CD14-positive monocyte (primary cell): ENCODE results near the gene NDUFS4. TPM values are rescaled to one million over a fixed set of nuclear protein-coding genes. Genes with fewer than 3 reads are reported as not detected.

Experiments used
- DNase-seq, 3 donors: peaks; one replicate each; pipeline ENCODE4 v3.0.0-alpha.2; 2011 to 2022
- H2AFZ ChIP-seq: 2 replicates; pipeline ENCODE4 v1.6.0; 2012; ENCODE audit warnings: mild to moderate bottlenecking, low read depth, low read length, inconsistent platforms; ENCODE audit not compliant: insufficient read depth, poor library complexity, severe bottlenecking
- H3K27ac ChIP-seq, 2 donors: 1 replicate in 1 of 2; 2 replicates in 1 of 2; pipeline ENCODE4 v1.5.1; 2012 to 2013; ENCODE audit warnings: low read length in 2 of 2, control low read depth in 1 of 2, inconsistent platforms in 1 of 2, low read depth in 1 of 2, mild to moderate bottlenecking in 1 of 2
- H3K27me3 ChIP-seq, 2 donors: one replicate each; pipeline versions ENCODE4 v1.6.0 to v1.6.1; 2011 to 2013; ENCODE audit warnings: low read length in 2 of 2; ENCODE audit not compliant: control insufficient read depth in 2 of 2, insufficient read depth in 2 of 2
- H3K36me3 ChIP-seq, 2 donors: replicated peaks in 1 of 2; 1 replicate in 1 of 2; 2 replicates in 1 of 2; pipeline versions ENCODE4 v1.5.1 to v1.6.1; 2012 to 2013; ENCODE audit warnings: low read length in 2 of 2, control low read depth in 1 of 2, inconsistent platforms in 1 of 2, mild to moderate bottlenecking in 1 of 2; ENCODE audit not compliant: insufficient read depth in 2 of 2, control insufficient read depth in 1 of 2
- H3K4me1 ChIP-seq, 2 donors: 1 replicate in 1 of 2; 2 replicates in 1 of 2; pipeline versions ENCODE4 v1.5.1 to v1.6.1; 2012 to 2013; ENCODE audit warnings: low read length in 2 of 2, control low read depth in 1 of 2, inconsistent platforms in 1 of 2, mild to moderate bottlenecking in 1 of 2, moderate library complexity in 1 of 2; ENCODE audit not compliant: insufficient read depth in 2 of 2, control insufficient read depth in 1 of 2
- H3K4me2 ChIP-seq: replicated peaks from 2 replicates; pipeline ENCODE3; 2012; ENCODE audit warnings: low read length, moderate library complexity, mild to moderate bottlenecking; ENCODE audit not compliant: poor library complexity, severe bottlenecking; ENCODE audit errors: extremely low read depth
- H3K4me3 ChIP-seq, 3 experiments: fragments of 200-600 bp in 1 of 3; sonication (generic) in 1 of 3; replicated peaks in 1 of 3; 1 replicate in 2 of 3; 2 replicates in 1 of 3; pipeline ENCODE4 v1.5.1; 2011 to 2013; ENCODE audit warnings: low read length in 3 of 3, mild to moderate bottlenecking in 3 of 3, control low read depth in 2 of 3, low read depth in 2 of 3, inconsistent platforms in 1 of 3, moderate library complexity in 1 of 3
- H3K79me2 ChIP-seq: 2 replicates; pipeline ENCODE4 v1.6.0; 2012; ENCODE audit warnings: mild to moderate bottlenecking, control low read depth, inconsistent platforms, low read length, moderate library complexity; ENCODE audit not compliant: insufficient read depth
- H3K9ac ChIP-seq: 2 replicates; pipeline ENCODE4 v1.6.0; 2017; ENCODE audit warnings: low read length, mild to moderate bottlenecking; ENCODE audit not compliant: insufficient read depth, poor library complexity, severe bottlenecking
- H3K9me3 ChIP-seq, 2 donors: replicated peaks in 1 of 2; 1 replicate in 1 of 2; 2 replicates in 1 of 2; pipeline versions ENCODE4 v1.5.1 to v1.6.1; 2012 to 2013; ENCODE audit warnings: low read length in 2 of 2, control low read depth in 1 of 2; ENCODE audit not compliant: control insufficient read depth in 1 of 2, insufficient read depth in 1 of 2
- H4K20me1 ChIP-seq: 2 replicates; pipeline ENCODE4 v1.6.0; 2012; ENCODE audit warnings: mild to moderate bottlenecking, low read length, control low read depth, moderate library complexity; ENCODE audit not compliant: insufficient read depth
- H3K27ac Mint-ChIP-seq, 7 donors: one replicate each; pipeline ENCODE4 v1.8.0; 2020; ENCODE audit warnings: mild to moderate bottlenecking in 7 of 7, mixed read lengths in 7 of 7, moderate library complexity in 6 of 7, inconsistent platforms in 2 of 7
- H3K27me3 Mint-ChIP-seq, 3 donors: one replicate each; pipeline ENCODE4 v1.8.0; 2021 to 2022; ENCODE audit warnings: low read depth in 3 of 3, mild to moderate bottlenecking in 3 of 3, mixed read lengths in 3 of 3, moderate library complexity in 3 of 3, inconsistent platforms in 1 of 3
- H3K36me3 Mint-ChIP-seq, 2 donors: one replicate each; pipeline ENCODE4 v1.8.0; 2020; ENCODE audit warnings: mixed read lengths in 2 of 2, inconsistent platforms in 1 of 2, mild to moderate bottlenecking in 1 of 2
- H3K4me1 Mint-ChIP-seq: one replicate; pipeline ENCODE4 v1.8.0; 2020; ENCODE audit warnings: mild to moderate bottlenecking, mixed read lengths
- H3K4me3 Mint-ChIP-seq, 2 donors: one replicate each; pipeline ENCODE4 v1.8.0; 2020; ENCODE audit warnings: mild to moderate bottlenecking in 2 of 2, mixed read lengths in 2 of 2, moderate library complexity in 1 of 2
- H3K9me3 Mint-ChIP-seq, 7 donors: one replicate each; pipeline ENCODE4 v1.8.0; 2020 to 2022; ENCODE audit warnings: mixed read lengths in 7 of 7, mild to moderate bottlenecking in 6 of 7, moderate library complexity in 6 of 7, inconsistent platforms in 2 of 7
- WGBS: methylation state at CpG from one replicate; pipeline ENCODE4 v1.1.5; 2013; ENCODE audit warnings: missing lambda C conversion rate; ENCODE audit not compliant: insufficient coverage; 5-methylcytosine and 5-hydroxymethylcytosine counted together
- intact Hi-C, 2 donors: fragments of 100-400 bp; cut with micrococcal nuclease; formaldehyde crosslinking; loops; one replicate each; pipeline versions ENCODE4 v1.15.0 to v1.15.1; 2023
- polyA plus RNA-seq, 3 donors: library from polyadenylated mRNA; depleted of rRNA in 1 of 3; unstranded in 2 of 3; stranded (reverse) in 1 of 3; fragments of 300-500 nt in 2 of 3; fragments of >200 nt in 1 of 3; fragmentation: Illumina TruSeq in 2 of 3; gene quantifications; 1 replicate in 2 of 3; 2 replicates in 1 of 3; pipeline ENCODE4 v1.2.3, GENCODE V29; 2012 to 2021
- TF ChIP-seq, protein P1 (sequence below): fragments of 200-600 bp; IDR thresholded peaks from one replicate; pipeline ENCODE4 v1.8.0; 2022; ENCODE audit warnings: antibody characterized with exemption, mild to moderate bottlenecking

Gene NDUFS4
- polyA plus RNA-seq, 3 donors, result 42.5 to 118 (median 111) TPM

DNA sequence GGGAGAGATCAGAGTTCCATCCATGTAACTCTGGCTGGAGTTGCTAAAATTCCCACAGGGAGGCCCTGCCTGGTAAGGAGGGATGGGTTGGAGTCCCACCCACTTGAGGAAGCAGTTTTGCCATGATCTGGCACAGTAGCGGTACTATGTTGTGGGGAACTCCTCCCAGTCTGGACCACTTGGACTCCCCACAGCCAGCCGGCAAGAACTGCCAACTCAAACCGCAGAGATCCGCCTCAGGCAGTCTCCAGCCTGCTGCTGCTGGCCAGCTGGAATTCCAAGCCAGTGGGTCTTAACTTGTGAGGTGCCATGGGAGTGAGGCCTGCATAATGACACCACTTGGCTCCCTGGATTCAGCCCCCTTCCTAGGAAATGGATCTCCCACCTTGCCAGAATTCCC is 151.9 kb downstream of the NDUFS4 start:
- no peak overlapping the region for H3K4me3 Mint-ChIP-seq
- Histone ChIP-seq H3K9ac (no peak overlapping the region), H3K79me2 (no peaks in the 10 kb centered on the region), H3K4me2 (no peak overlapping the region), H3K9me3 (peaks cover 33% of the 10 kb centered on the region in 2 donors), H3K27me3 (no peaks in the 10 kb centered on the region), H4K20me1 (no peaks in the 10 kb centered on the region), H3K4me3 (no peak overlapping the region), H3K4me1 (no peaks in the 10 kb centered on the region), H3K27ac (no peak overlapping the region), H3K36me3 (no peaks in the 10 kb centered on the region), H2AFZ (no peak overlapping the region)
- WGBS, result 100% methylated on average over 3 of the region's 4 CpGs
- peaks cover 25 to 44% (median 35%) of the 10 kb centered on the region in 7 donors for H3K9me3 Mint-ChIP-seq
- no peaks in the 10 kb centered on the region for H3K4me1 Mint-ChIP-seq
- H3K36me3 Mint-ChIP-seq, result no peaks in the 10 kb centered on the region
- intact Hi-C loops, result no loop called here
- H3K27me3 Mint-ChIP-seq, result peaks cover 0 to 4% (median 0%) of the 10 kb centered on the region in 3 donors
- TF ChIP-seq, protein P1, sequence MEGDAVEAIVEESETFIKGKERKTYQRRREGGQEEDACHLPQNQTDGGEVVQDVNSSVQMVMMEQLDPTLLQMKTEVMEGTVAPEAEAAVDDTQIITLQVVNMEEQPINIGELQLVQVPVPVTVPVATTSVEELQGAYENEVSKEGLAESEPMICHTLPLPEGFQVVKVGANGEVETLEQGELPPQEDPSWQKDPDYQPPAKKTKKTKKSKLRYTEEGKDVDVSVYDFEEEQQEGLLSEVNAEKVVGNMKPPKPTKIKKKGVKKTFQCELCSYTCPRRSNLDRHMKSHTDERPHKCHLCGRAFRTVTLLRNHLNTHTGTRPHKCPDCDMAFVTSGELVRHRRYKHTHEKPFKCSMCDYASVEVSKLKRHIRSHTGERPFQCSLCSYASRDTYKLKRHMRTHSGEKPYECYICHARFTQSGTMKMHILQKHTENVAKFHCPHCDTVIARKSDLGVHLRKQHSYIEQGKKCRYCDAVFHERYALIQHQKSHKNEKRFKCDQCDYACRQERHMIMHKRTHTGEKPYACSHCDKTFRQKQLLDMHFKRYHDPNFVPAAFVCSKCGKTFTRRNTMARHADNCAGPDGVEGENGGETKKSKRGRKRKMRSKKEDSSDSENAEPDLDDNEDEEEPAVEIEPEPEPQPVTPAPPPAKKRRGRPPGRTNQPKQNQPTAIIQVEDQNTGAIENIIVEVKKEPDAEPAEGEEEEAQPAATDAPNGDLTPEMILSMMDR, result no peak
- no peak overlapping the region for H3K27ac Mint-ChIP-seq
- no peak for DNase-seq

DNA sequence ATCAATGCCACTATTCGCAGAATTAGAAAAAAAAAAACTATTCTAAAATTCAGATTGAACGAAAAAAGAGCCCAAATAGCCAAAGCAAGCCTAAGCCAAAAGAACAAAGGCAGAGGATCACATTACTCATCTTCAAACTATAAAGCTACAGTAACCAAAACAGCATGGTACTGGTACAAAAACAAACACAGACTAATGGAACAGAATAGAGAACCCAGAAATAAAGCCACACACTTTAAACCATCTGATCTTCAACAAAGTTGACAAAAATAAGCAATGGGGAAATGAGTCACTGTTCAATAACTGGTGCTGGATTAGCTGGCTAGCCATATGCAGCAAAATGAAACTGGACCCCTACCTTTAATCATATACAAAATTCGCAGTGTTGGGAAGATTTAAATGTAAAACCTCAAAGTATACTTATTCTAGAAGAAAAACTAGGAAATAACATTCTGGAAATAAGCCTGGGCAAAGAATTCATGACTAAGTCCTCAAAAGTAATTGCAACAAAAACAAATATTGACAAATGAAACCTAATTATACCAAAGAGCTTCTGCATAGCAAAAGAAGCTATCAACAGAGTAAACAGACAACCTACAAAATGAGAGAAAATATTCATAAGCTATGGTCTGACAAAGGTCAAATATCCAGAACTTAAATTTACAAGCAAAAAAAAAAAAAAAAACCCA is 153.7 kb downstream of the NDUFS4 start:
- Histone ChIP-seq H3K4me3 (no peak overlapping the region), H4K20me1 (no peaks in the 10 kb centered on the region), H3K4me2 (no peak overlapping the region), H3K9ac (no peak overlapping the region), H3K4me1 (no peaks in the 10 kb centered on the region), H3K27ac (no peak overlapping the region), H3K36me3 (no peaks in the 10 kb centered on the region), H3K27me3 (no peaks in the 10 kb centered on the region), H3K9me3 (peaks cover 33% of the 10 kb centered on the region in 2 donors), H3K79me2 (no peaks in the 10 kb centered on the region), H2AFZ (no peak overlapping the region)
- WGBS, result no CpG with 5 or more reads among the region's 3 CpGs
- TF ChIP-seq, protein P1, result no peak
- Mint-ChIP-seq H3K4me3 (no peak overlapping the region), H3K9me3 (peaks cover 21 to 45% (median 39%) of the 10 kb centered on the region in 7 donors), H3K4me1 (no peaks in the 10 kb centered on the region), H3K27ac (no peak overlapping the region), H3K36me3 (no peaks in the 10 kb centered on the region), H3K27me3 (peaks cover 0 to 4% (median 0%) of the 10 kb centered on the region in 3 donors)
- DNase-seq, result no peak
- intact Hi-C loops, result no loop called here
